Caco-2 (cell line): ENCODE measurements around the gene CTDSP2. TPM values are rescaled to one million over a fixed set of nuclear protein-coding genes. Genes with fewer than 3 reads are reported as not detected.

Experiments used
- Bru-seq: library from RNA; stranded (reverse); fragments of 400-500 nt; gene quantifications from one replicate; lab custom pipeline; 2021; lab: Mats Ljungman, UMichigan
- BruChase-seq, 2 experiments: library from RNA; stranded (reverse); fragments of 400-500 nt; gene quantifications; one replicate each; lab custom pipeline; 2021; lab: Mats Ljungman, UMichigan
- BruUV-seq: library from RNA; stranded (reverse); fragments of 400-500 nt; replicated peaks from 2 replicates; lab custom pipeline; 2021; lab: Mats Ljungman, UMichigan
- CTCF ChIA-PET: fragments of 300-600 bp; sonication (Branson Sonifier 250); formaldehyde crosslinking; loops from one replicate; lab custom pipeline; 2022; ENCODE audit warnings: antibody characterized with exemption; lab: Charles Lee
- POLR2A ChIA-PET: fragments of 300-600 bp; sonication (Branson Sonifier 250); formaldehyde crosslinking; loops from one replicate; lab custom pipeline; 2022; ENCODE audit warnings: antibody characterized with exemption; lab: Charles Lee
- DNase-seq, 2 experiments: peaks; one replicate each; pipeline versions ENCODE4 v3.0.0 to v3.0.0-alpha.2; 2020 to 2022
- H3K27me3 ChIP-seq: replicated peaks from 2 replicates; pipeline ENCODE4 v1.6.0; 2011; ENCODE audit warnings: low read length; ENCODE audit not compliant: control insufficient read depth, insufficient read depth
- H3K36me3 ChIP-seq: 2 replicates; pipeline ENCODE4 v1.5.1; 2011; ENCODE audit warnings: low read length; ENCODE audit not compliant: control insufficient read depth, insufficient read depth
- H3K4me1 ChIP-seq: fragments of 250-450 bp; sonication (Bioruptor Pico); 2 replicates; pipeline ENCODE4 v1.5.1; 2020; ENCODE audit warnings: mild to moderate bottlenecking
- H3K4me3 ChIP-seq: 2 replicates; pipeline ENCODE4 v1.5.1; 2011; ENCODE audit warnings: low read depth, mild to moderate bottlenecking, control low read depth, low read length
- H3K9me3 ChIP-seq: fragments of 250-450 bp; sonication (Bioruptor Pico); 2 replicates; pipeline ENCODE4 v1.5.1; 2020; ENCODE audit warnings: mild to moderate bottlenecking, moderate library complexity
- H3K27ac Mint-ChIP-seq: one replicate; pipeline ENCODE4 v1.8.0; 2022; ENCODE audit warnings: mixed read lengths; ENCODE audit not compliant: unreplicated experiment
- H3K27me3 Mint-ChIP-seq: one replicate; pipeline ENCODE4 v1.8.0; 2022; ENCODE audit warnings: mixed read lengths; ENCODE audit not compliant: insufficient read depth, unreplicated experiment
- H3K36me3 Mint-ChIP-seq: one replicate; pipeline ENCODE4 v1.8.0; 2022; ENCODE audit warnings: mild to moderate bottlenecking, mixed read lengths; ENCODE audit not compliant: insufficient read depth, unreplicated experiment
- H3K4me1 Mint-ChIP-seq: one replicate; pipeline ENCODE4 v1.8.0; 2022; ENCODE audit warnings: low read depth, mixed read lengths; ENCODE audit not compliant: unreplicated experiment
- H3K4me3 Mint-ChIP-seq: one replicate; pipeline ENCODE4 v1.8.0; 2022; ENCODE audit warnings: mild to moderate bottlenecking, moderate library complexity, mixed read lengths; ENCODE audit not compliant: unreplicated experiment
- H3K9me3 Mint-ChIP-seq: one replicate; pipeline ENCODE4 v1.8.0; 2022; ENCODE audit warnings: mixed read lengths; ENCODE audit not compliant: unreplicated experiment
- intact Hi-C: fragments of 100-400 bp; cut with micrococcal nuclease; formaldehyde crosslinking; loops from one replicate; pipeline ENCODE4 v1.10.0; 2022; ENCODE audit not compliant: unreplicated experiment
- long read RNA-seq: library from polyadenylated mRNA; stranded (forward); transcript quantifications from one replicate; pipeline ENCODE4 v2.0.0, GENCODE V29; 2022
- total RNA-seq: library from RNA; stranded (reverse); gene quantifications from 2 replicates; pipeline ENCODE4 v1.2.3, GENCODE V29; 2022
- TF ChIP-seq, protein P1 (sequence below), 2 experiments: fragments of 200-600 bp in 1 of 2; IDR thresholded peaks; 1 replicate in 1 of 2; 2 replicates in 1 of 2; pipeline versions ENCODE4 v1.5.1 to v1.8.0; 2011 to 2022; ENCODE audit warnings: antibody characterized with exemption in 1 of 2, control low read depth in 1 of 2, inconsistent platforms in 1 of 2, low read depth in 1 of 2, low read length in 1 of 2, mild to moderate bottlenecking in 1 of 2, moderate library complexity in 1 of 2; ENCODE audit not compliant: insufficient read depth in 1 of 2, severe bottlenecking in 1 of 2, unreplicated experiment in 1 of 2

The CTDSP2 gene, protein sequence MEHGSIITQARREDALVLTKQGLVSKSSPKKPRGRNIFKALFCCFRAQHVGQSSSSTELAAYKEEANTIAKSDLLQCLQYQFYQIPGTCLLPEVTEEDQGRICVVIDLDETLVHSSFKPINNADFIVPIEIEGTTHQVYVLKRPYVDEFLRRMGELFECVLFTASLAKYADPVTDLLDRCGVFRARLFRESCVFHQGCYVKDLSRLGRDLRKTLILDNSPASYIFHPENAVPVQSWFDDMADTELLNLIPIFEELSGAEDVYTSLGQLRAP
- total RNA-seq: 103 and 117 TPM in 2 replicates
- Bru-seq, nascent RNA: percentile 88 among the genes with signal in this experiment
- BruChase-seq, experiment 1, labeled RNA remaining after a 2-hour chase: percentile 92 among the genes with signal in this experiment
- BruChase-seq, experiment 2, labeled RNA remaining after a 6-hour chase: percentile 95 among the genes with signal in this experiment
- long read RNA-seq, full-length matches to known transcripts: 37 of 114 reads
- long read RNA-seq, partial matches to known transcripts: 4 of 114 reads
- long read RNA-seq, other reads (novel, unspliced or antisense): 73 of 114 reads

DNA sequence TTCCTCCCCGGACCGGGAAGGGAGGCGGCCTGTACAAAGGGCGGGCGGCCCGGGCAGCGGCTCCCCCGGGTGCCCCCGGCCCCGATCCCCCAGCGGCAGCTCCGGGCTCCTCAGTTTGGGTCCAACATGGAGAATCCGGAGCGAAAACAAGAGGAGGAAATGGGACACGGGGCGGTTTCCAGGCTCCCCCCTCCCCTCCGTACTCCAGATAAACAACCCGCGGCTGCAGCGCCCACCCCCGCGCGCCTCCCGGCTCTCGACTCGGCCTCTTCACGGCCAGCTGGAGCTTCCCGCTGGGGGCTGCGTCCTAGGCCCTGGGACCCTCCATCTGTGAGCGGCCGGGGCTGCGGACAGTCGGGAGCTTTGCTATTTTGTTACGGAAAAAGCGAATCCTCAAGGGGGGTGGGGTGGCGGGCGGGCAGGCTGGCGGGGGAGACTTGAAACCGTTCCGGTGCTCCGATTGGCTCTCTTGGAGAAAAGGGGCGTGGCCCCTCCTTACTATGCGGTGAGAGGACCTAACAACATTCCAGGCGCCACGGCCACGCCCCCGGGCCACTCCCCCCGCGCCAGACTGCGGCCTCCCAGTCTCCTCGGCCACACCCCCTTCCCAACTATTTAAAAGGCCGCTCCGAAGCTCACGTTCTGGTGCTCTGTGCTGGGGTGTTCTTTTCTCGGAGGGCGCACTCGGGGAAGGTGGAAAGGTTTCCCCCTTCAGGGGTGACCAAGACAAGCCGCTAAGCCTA is at the start of gene CTDSP2:
Gene CTDSP2 (minus strand): TSS at position 153 of the 743 bp plus-strand sequence. CDS start 294 bp downstream, outside the sequence.
- ChIA-PET POLR2A (interaction anchor here (0.6 to 1.1 kb wide), 5 partner anchors 18 to 75 kb away, joined by 3 to 7 read pairs (median 3); partner anchors contain the start of gene EEF1AKMT3), CTCF (interaction anchor here (0.6 to 1.2 kb wide), 4 partner anchors 58 to 95 kb away, joined by 3 to 7 read pairs (median 4); partner anchors contain the start of gene CDK4)
- intact Hi-C loops: loop anchor here (1.0 to 2.0 kb wide), 3 partner anchors 15 to 19 kb away; no protein-coding TSS in a partner anchor
- H3K4me3 ChIP-seq: peak within 1 kb of the TSS; percentile 98
- Mint-ChIP-seq H3K4me1 (peaks cover 20% of the 10 kb centered on the region), H3K27ac (peak within 1 kb of the TSS; percentile 88), H3K27me3 (peaks cover 3% of the 10 kb centered on the region), H3K36me3 (peaks cover 20% of the 10 kb centered on the region), H3K9me3 (no peaks in the 10 kb centered on the region), H3K4me3 (peak within 1 kb of the TSS; percentile 76)
- no peaks in the 10 kb centered on the region; the same call in 1 of the 2 replicates for H3K27me3 ChIP-seq
- no peaks in the 10 kb centered on the region for H3K9me3 ChIP-seq
- peak; percentile 99 for DNase-seq
- no TSS peak for BruUV-seq
- peaks cover 24% of the 10 kb centered on the region for H3K4me1 ChIP-seq
- no peaks in the 10 kb centered on the region for H3K36me3 ChIP-seq
- TF ChIP-seq, protein P1, sequence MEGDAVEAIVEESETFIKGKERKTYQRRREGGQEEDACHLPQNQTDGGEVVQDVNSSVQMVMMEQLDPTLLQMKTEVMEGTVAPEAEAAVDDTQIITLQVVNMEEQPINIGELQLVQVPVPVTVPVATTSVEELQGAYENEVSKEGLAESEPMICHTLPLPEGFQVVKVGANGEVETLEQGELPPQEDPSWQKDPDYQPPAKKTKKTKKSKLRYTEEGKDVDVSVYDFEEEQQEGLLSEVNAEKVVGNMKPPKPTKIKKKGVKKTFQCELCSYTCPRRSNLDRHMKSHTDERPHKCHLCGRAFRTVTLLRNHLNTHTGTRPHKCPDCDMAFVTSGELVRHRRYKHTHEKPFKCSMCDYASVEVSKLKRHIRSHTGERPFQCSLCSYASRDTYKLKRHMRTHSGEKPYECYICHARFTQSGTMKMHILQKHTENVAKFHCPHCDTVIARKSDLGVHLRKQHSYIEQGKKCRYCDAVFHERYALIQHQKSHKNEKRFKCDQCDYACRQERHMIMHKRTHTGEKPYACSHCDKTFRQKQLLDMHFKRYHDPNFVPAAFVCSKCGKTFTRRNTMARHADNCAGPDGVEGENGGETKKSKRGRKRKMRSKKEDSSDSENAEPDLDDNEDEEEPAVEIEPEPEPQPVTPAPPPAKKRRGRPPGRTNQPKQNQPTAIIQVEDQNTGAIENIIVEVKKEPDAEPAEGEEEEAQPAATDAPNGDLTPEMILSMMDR (IDR thresholded peaks at IDR 0.05; ENCODE audit: insufficient read depth in 1 of 2, low read depth in 1 of 2, low read length in 1 of 2, severe bottlenecking in 1 of 2, unreplicated experiment in 1 of 2): no peak

DNA sequence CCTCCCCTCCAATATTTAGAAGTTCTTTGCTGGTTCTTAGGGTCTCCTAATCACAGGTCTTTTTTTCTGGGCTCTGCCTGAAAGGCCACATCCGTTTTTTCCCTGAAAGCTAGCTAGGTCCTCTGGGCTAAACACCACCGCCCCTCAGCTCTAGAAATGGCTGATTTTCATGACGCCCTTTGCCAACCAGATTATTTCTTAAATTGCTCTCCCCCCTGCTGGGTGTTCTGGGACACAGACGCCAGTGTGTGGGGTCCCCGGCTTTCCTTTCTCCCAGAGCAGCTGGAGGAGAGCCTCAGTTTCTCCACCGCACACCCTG is 49.5 kb upstream of the CTDSP2 start:
- intact Hi-C loops: loop anchor here (2.0 kb wide), 1 partner anchor 31 kb away; no protein-coding TSS in a partner anchor
- ChIA-PET POLR2A (interaction anchor here (1.5 kb wide), 1 partner anchor 31 kb away, joined by 7 read pairs; no protein-coding TSS in a partner anchor), CTCF (interaction anchor here (0.8 to 3.3 kb wide), 5 partner anchors 51 to 115 kb away, joined by 3 to 16 read pairs (median 4); partner anchors contain the start of gene AVIL)
- peaks cover 4% of the 10 kb centered on the region for H3K27me3 Mint-ChIP-seq
- H3K36me3 Mint-ChIP-seq: no peaks in the 10 kb centered on the region
- no peaks in the 10 kb centered on the region for H3K9me3 Mint-ChIP-seq
- H3K4me3 ChIP-seq: peak overlapping the region; percentile 53
- peaks cover 5% of the 10 kb centered on the region; the same call in 1 of the 2 replicates for H3K4me1 ChIP-seq
- BruUV-seq: no TSS peak
- peak overlapping the region; percentile 85 for H3K4me3 Mint-ChIP-seq
- H3K4me1 Mint-ChIP-seq: peaks cover 14% of the 10 kb centered on the region
- no peaks in the 10 kb centered on the region for H3K36me3 ChIP-seq
- no peak for DNase-seq
- H3K9me3 ChIP-seq: no peaks in the 10 kb centered on the region
- H3K27me3 ChIP-seq: no peaks in the 10 kb centered on the region
- no peak overlapping the region for H3K27ac Mint-ChIP-seq
- TF ChIP-seq, protein P1 (IDR thresholded peaks at IDR 0.05; ENCODE audit: insufficient read depth in 1 of 2, low read depth in 1 of 2, low read length in 1 of 2, severe bottlenecking in 1 of 2, unreplicated experiment in 1 of 2): no peak
